GM23248 (cell line): ENCODE data around the gene LAPTM5.

Experiments
- EZH2 ChIP-seq: fragments of 200-600 bp; sonication (generic); IDR thresholded peaks from 2 replicates; pipeline ENCODE4 v1.6.1; 2018; ENCODE audit warnings: antibody characterized with exemption, mild to moderate bottlenecking; ENCODE audit not compliant: insufficient read depth, poor library complexity, severe bottlenecking
- EZH2phosphoT487 ChIP-seq: fragments of 200-600 bp; sonication (generic); IDR thresholded peaks from 2 replicates; pipeline ENCODE4 v1.6.1; 2018; ENCODE audit warnings: antibody characterized with exemption, moderate library complexity, mild to moderate bottlenecking, low read depth; ENCODE audit not compliant: insufficient read depth

GRCh38 chr1:30764396-30764795, 6.8 kb upstream of the LAPTM5 start:
- TF ChIP-seq EZH2, result no peak
- TF ChIP-seq EZH2phosphoT487, result no peak
